Neural progenitor cell (in vitro differentiated cells): Measurements from ENCODE around the gene CLIP2. TPM values are rescaled to one million over a fixed set of nuclear protein-coding genes. Genes with fewer than 3 reads are reported as not detected.

Source experiments
- DNase-seq: peaks from one replicate; pipeline ENCODE4 v3.0.0-alpha.2; 2016; ENCODE audit warnings: low spot score
- H2AFZ ChIP-seq: fragments of 200-600 bp; sonication (generic); replicated peaks from 2 replicates; pipeline ENCODE4 v1.6.1; 2016; ENCODE audit warnings: antibody characterized with exemption
- H3F3A ChIP-seq: fragments of 200-600 bp; sonication (generic); 2 replicates; pipeline ENCODE4 v1.6.1; 2016; ENCODE audit warnings: antibody characterized with exemption, low read depth
- H3K27ac ChIP-seq: fragments of 200-600 bp; sonication (generic); 2 replicates; pipeline ENCODE4 v1.5.1; 2016; ENCODE audit warnings: mild to moderate bottlenecking
- H3K27me3 ChIP-seq: fragments of 200-600 bp; sonication (generic); 2 replicates; pipeline ENCODE4 v1.6.1; 2016; ENCODE audit warnings: mild to moderate bottlenecking, moderate library complexity
- H3K36me3 ChIP-seq: fragments of 200-600 bp; sonication (generic); 2 replicates; pipeline ENCODE4 v1.5.1; 2016
- H3K4me1 ChIP-seq: fragments of 200-600 bp; sonication (generic); 2 replicates; pipeline ENCODE4 v1.6.1; 2016; ENCODE audit warnings: mixed run types
- H3K4me2 ChIP-seq: fragments of 200-600 bp; sonication (generic); 2 replicates; pipeline ENCODE4 v1.6.1; 2016
- H3K4me3 ChIP-seq: fragments of 200-600 bp; sonication (generic); 2 replicates; pipeline ENCODE4 v1.5.1; 2016
- H3K79me2 ChIP-seq: fragments of 200-600 bp; sonication (generic); 2 replicates; pipeline ENCODE4 v1.6.1; 2016; ENCODE audit warnings: low read depth
- H3K9ac ChIP-seq: fragments of 200-600 bp; sonication (generic); 2 replicates; pipeline ENCODE4 v1.6.1; 2016
- H3K9me3 ChIP-seq: fragments of 200-600 bp; sonication (generic); 2 replicates; pipeline ENCODE4 v1.5.1; 2016; ENCODE audit warnings: low read depth
- H4K20me1 ChIP-seq: fragments of 200-600 bp; sonication (generic); 2 replicates; pipeline ENCODE4 v1.6.1; 2016; ENCODE audit warnings: low read depth
- H3K27ac Mint-ChIP-seq: 3 replicates; pipeline ENCODE4 v1.8.0; 2021; ENCODE audit warnings: mixed read lengths
- H3K27me3 Mint-ChIP-seq: 2 replicates; pipeline ENCODE4 v1.8.0; 2022; ENCODE audit warnings: low read depth, mild to moderate bottlenecking, inconsistent platforms, moderate library complexity, mixed read lengths; ENCODE audit not compliant: insufficient read depth
- H3K36me3 Mint-ChIP-seq: 3 replicates; pipeline ENCODE4 v1.8.0; 2021; ENCODE audit warnings: mixed read lengths
- H3K4me1 Mint-ChIP-seq: 3 replicates; pipeline ENCODE4 v1.8.0; 2021; ENCODE audit warnings: mixed read lengths
- H3K4me3 Mint-ChIP-seq: 3 replicates; pipeline ENCODE4 v1.8.0; 2021; ENCODE audit warnings: mild to moderate bottlenecking, moderate library complexity, mixed read lengths
- H3K9me3 Mint-ChIP-seq: 3 replicates; pipeline ENCODE4 v1.8.0; 2020; ENCODE audit warnings: mixed read lengths
- CTCF ChIP-seq: fragments of 200-600 bp; sonication (generic); IDR thresholded peaks from 2 replicates; pipeline ENCODE4 v1.5.1; 2017; ENCODE audit warnings: antibody characterized with exemption, mild to moderate bottlenecking
- EZH2 ChIP-seq: fragments of 200-600 bp; sonication (generic); IDR thresholded peaks from 2 replicates; pipeline ENCODE4 v1.6.1; 2017; ENCODE audit warnings: antibody characterized with exemption, mild to moderate bottlenecking, moderate library complexity
- EZH2phosphoT487 ChIP-seq: fragments of 200-600 bp; sonication (generic); IDR thresholded peaks from 2 replicates; pipeline ENCODE4 v1.6.1; 2017; ENCODE audit warnings: antibody characterized with exemption
- total RNA-seq: library from RNA; depleted of rRNA; stranded (reverse); fragments of >200 nt; gene quantifications from 2 replicates; pipeline ENCODE4 v1.2.3, GENCODE V29; 2015; ENCODE audit warnings: low replicate concordance

CLIP2 gene
- total RNA-seq, 1 donor from 2014 or later = 7.5 TPM

- Histone ChIP-seq H3K9ac (peak overlapping the region; percentile 85), H3K79me2 (peaks cover 64% of the 10 kb centered on the region), H3K9me3 (no peaks in the 10 kb centered on the region), H2AFZ (no peak overlapping the region), H3K27me3 (no peaks in the 10 kb centered on the region), H3K27ac (no peak overlapping the region), H3K4me1 (peaks cover 10% of the 10 kb centered on the region), H3K4me2 (peak overlapping the region; percentile 74), H4K20me1 (peaks cover 6% of the 10 kb centered on the region), H3K4me3 (peak overlapping the region; percentile 82), H3K36me3 (peaks cover 3% of the 10 kb centered on the region), H3F3A (peaks cover 11% of the 10 kb centered on the region)
- peaks cover 11% of the 10 kb centered on the region for H3K4me1 Mint-ChIP-seq
- H3K9me3 Mint-ChIP-seq = no peaks in the 10 kb centered on the region
- DNase-seq = no peak
- peaks cover 20% of the 10 kb centered on the region for H3K36me3 Mint-ChIP-seq
- no peak overlapping the region for H3K27ac Mint-ChIP-seq
- peak overlapping the region; percentile 95 for H3K4me3 Mint-ChIP-seq
- TF ChIP-seq CTCF (no peak), EZH2 (no peak), EZH2phosphoT487 (no peak)
- peaks cover 2% of the 10 kb centered on the region for H3K27me3 Mint-ChIP-seq
Observed at GRCh38 chr7:74253331-74253730, 35.9 kb upstream of the CLIP2 start.

- peaks cover 1% of the 10 kb centered on the region for H3K36me3 ChIP-seq
- peaks cover 11% of the 10 kb centered on the region for H3F3A ChIP-seq
- H3K4me3 Mint-ChIP-seq = peak overlapping the region; percentile 95
- peaks cover 13% of the 10 kb centered on the region for H3K4me1 Mint-ChIP-seq
- H3K9me3 Mint-ChIP-seq = no peaks in the 10 kb centered on the region
- peaks cover 20% of the 10 kb centered on the region for H3K36me3 Mint-ChIP-seq
- peaks cover 4% of the 10 kb centered on the region for H4K20me1 ChIP-seq
- TF ChIP-seq CTCF (no peak), EZH2 (no peak), EZH2phosphoT487 (no peak)
- H3K27me3 ChIP-seq = no peaks in the 10 kb centered on the region
- H3K27me3 Mint-ChIP-seq = peaks cover 2% of the 10 kb centered on the region
- peaks cover 60% of the 10 kb centered on the region for H3K79me2 ChIP-seq
- peak overlapping the region; percentile 82 for H3K4me3 ChIP-seq
- H3K27ac Mint-ChIP-seq = peak overlapping the region; percentile 93
- no peak overlapping the region for H3K27ac ChIP-seq
- H3K9me3 ChIP-seq = no peaks in the 10 kb centered on the region
- H3K4me1 ChIP-seq = peaks cover 10% of the 10 kb centered on the region
- H2AFZ ChIP-seq = no peak overlapping the region
- H3K4me2 ChIP-seq = peak overlapping the region; percentile 74
- DNase-seq = no peak
- peak overlapping the region; percentile 85 for H3K9ac ChIP-seq
Observed at GRCh38 chr7:74253835-74254128, 35.4 kb upstream of the CLIP2 start.

GRCh38 chr7:74254129-74254857 is 34.9 kb upstream of the CLIP2 start, which contains the start of gene RFC2:
Gene RFC2, minus strand, starts transcription at chr7:74254399. Its CDS starts 16 bp downstream, at chr7:74254383.
- H2AFZ ChIP-seq = peak within 1 kb of the TSS; percentile 85
- peak within 1 kb of the TSS; percentile 82 for H3K4me3 ChIP-seq
- H3K9me3 Mint-ChIP-seq = no peaks in the 10 kb centered on the region
- TF ChIP-seq EZH2phosphoT487 (no peak), EZH2 (no peak), CTCF (peak; percentile 38)
- H3K27ac ChIP-seq = no peak within 1 kb of the TSS
- H3K36me3 ChIP-seq = no peaks in the 10 kb centered on the region
- H3K36me3 Mint-ChIP-seq = peaks cover 17% of the 10 kb centered on the region
- peak; percentile 98 for DNase-seq
- peaks cover 10% of the 10 kb centered on the region for H3K4me1 ChIP-seq
- peak within 1 kb of the TSS; percentile 93 for H3K27ac Mint-ChIP-seq
- H3K4me1 Mint-ChIP-seq = peaks cover 13% of the 10 kb centered on the region
- no peaks in the 10 kb centered on the region for H3K9me3 ChIP-seq
- H3K27me3 Mint-ChIP-seq = peaks cover 2% of the 10 kb centered on the region
- peak within 1 kb of the TSS; percentile 95 for H3K4me3 Mint-ChIP-seq
- peak within 1 kb of the TSS; percentile 85 for H3K9ac ChIP-seq
- H3K27me3 ChIP-seq = no peaks in the 10 kb centered on the region
- no peaks in the 10 kb centered on the region for H4K20me1 ChIP-seq
- H3K79me2 ChIP-seq = peaks cover 55% of the 10 kb centered on the region
- peak within 1 kb of the TSS; percentile 81 for H3K4me2 ChIP-seq
- H3F3A ChIP-seq = peaks cover 11% of the 10 kb centered on the region
